Measurements from ENCODE around the gene AADACL4.

Gene AADACL4

GRCh38 chr1:12643785-12644184, at the start of gene AADACL4:
Gene AADACL4 (plus strand): TSS chr1:12644085. CDS start chr1:12644547, 462 bp downstream.
- no peak for DNase-seq (ENCODE audit: low read depth, low spot score)

- DNase-seq (ENCODE audit: low read depth, low spot score), result no peak
Observed at GRCh38 chr1:12594490-12594889, 49.4 kb upstream of the AADACL4 start.

- no peak for DNase-seq (ENCODE audit: low read depth, low spot score)
Observed at GRCh38 chr1:12594966-12595756, 48.7 kb upstream of the AADACL4 start.

GRCh38 chr1:12595757-12596006, 48.2 kb upstream of the AADACL4 start:
- no peak for DNase-seq (ENCODE audit: low read depth, low spot score)

GRCh38 chr1:12596007-12596821, 47.7 kb upstream of the AADACL4 start:
- DNase-seq (ENCODE audit: low read depth, low spot score), result no peak

GRCh38 chr1:12597792-12598191, 46.1 kb upstream of the AADACL4 start:
- DNase-seq (ENCODE audit: low read depth, low spot score), result no peak

GRCh38 chr1:12598974-12599373, 44.9 kb upstream of the AADACL4 start:
- DNase-seq (ENCODE audit: low read depth, low spot score), result no peak

GRCh38 chr1:12599657-12600056, 44.2 kb upstream of the AADACL4 start:
- no peak for DNase-seq (ENCODE audit: low read depth, low spot score)

GRCh38 chr1:12600335-12600734, 43.5 kb upstream of the AADACL4 start:
- no peak for DNase-seq (ENCODE audit: low read depth, low spot score)

- no peak for DNase-seq (ENCODE audit: low read depth, low spot score)
Observed at GRCh38 chr1:12600880-12601633, 42.8 kb upstream of the AADACL4 start.

GRCh38 chr1:12601700-12602658, 41.9 kb upstream of the AADACL4 start:
- DNase-seq (ENCODE audit: low read depth, low spot score), result peak; percentile 50

GRCh38 chr1:12602659-12603024, 41.2 kb upstream of the AADACL4 start:
- no peak for DNase-seq (ENCODE audit: low read depth, low spot score)

- no peak for DNase-seq (ENCODE audit: low read depth, low spot score)
Observed at GRCh38 chr1:12603224-12603623, 40.7 kb upstream of the AADACL4 start.

- DNase-seq (ENCODE audit: low read depth, low spot score), result no peak
Observed at GRCh38 chr1:12604114-12604874, 39.6 kb upstream of the AADACL4 start.

- DNase-seq (ENCODE audit: low read depth, low spot score), result no peak
Observed at GRCh38 chr1:12604986-12605385, 38.9 kb upstream of the AADACL4 start.

GRCh38 chr1:12607263-12607662, 36.6 kb upstream of the AADACL4 start:
- DNase-seq (ENCODE audit: low read depth, low spot score), result no peak

- DNase-seq (ENCODE audit: low read depth, low spot score), result no peak
Observed at GRCh38 chr1:12608311-12608957, 35.5 kb upstream of the AADACL4 start.

- DNase-seq (ENCODE audit: low read depth, low spot score), result no peak
Observed at GRCh38 chr1:12609469-12610003, 34.3 kb upstream of the AADACL4 start.

- DNase-seq (ENCODE audit: low read depth, low spot score), result no peak
Observed at GRCh38 chr1:12610305-12610935, 33.5 kb upstream of the AADACL4 start.
